Measurements from ENCODE around the gene FDXR. TPM values are rescaled to one million over a fixed set of nuclear protein-coding genes. Genes with fewer than 3 reads are reported as not detected.

The FDXR gene
- total RNA-seq, 4 donors from 2014 or later: 3.6 to 7.8 (median 4.6) TPM

- 47 to 68% methylated on average over 7 to 8 of the region's 9 CpGs for WGBS, 2 donors (ENCODE audit: low coverage in 1 of 2)
- H3K4me1 ChIP-seq: peaks cover 0 to 14% (median 0%) of the 10 kb centered on the region in 3 donors
- no peak for ATAC-seq
- peaks cover 82% of the 10 kb centered on the region for H3K27me3 ChIP-seq
- peaks cover 0 to 5% (median 0%) of the 10 kb centered on the region in 3 donors for H3K9me3 ChIP-seq
- no peak overlapping the region for H3K27ac ChIP-seq
- H3K36me3 ChIP-seq: no peaks in the 10 kb centered on the region
- H3K4me3 ChIP-seq: no peak overlapping the region
- TF ChIP-seq POLR2AphosphoS5 (IDR thresholded peaks at IDR 0.05): no peak
- TF ChIP-seq CTCF (IDR thresholded peaks at IDR 0.05): no peak
- no peak for TF ChIP-seq EP300 (IDR thresholded peaks at IDR 0.05)
- no peak for TF ChIP-seq POLR2A (IDR thresholded peaks at IDR 0.05)
Measured at GRCh38 chr17:74848656-74849399, 24.0 kb downstream of the FDXR start.

- peaks cover 69% of the 10 kb centered on the region for H3K27me3 ChIP-seq
- H3K9me3 ChIP-seq: no peaks in the 10 kb centered on the region
- no peak overlapping the region for H3K4me3 ChIP-seq
- H3K27ac ChIP-seq: no peak overlapping the region
- H3K36me3 ChIP-seq: no peaks in the 10 kb centered on the region
- ATAC-seq: no peak
- 89 to 95% methylated on average over 4 to 5 of the region's 16 CpGs for WGBS, 2 donors (ENCODE audit: low coverage in 1 of 2)
- peaks cover 0 to 19% (median 4%) of the 10 kb centered on the region in 3 donors for H3K4me1 ChIP-seq
- TF ChIP-seq POLR2A (IDR thresholded peaks at IDR 0.05) (no peak), CTCF (IDR thresholded peaks at IDR 0.05) (no peak), POLR2AphosphoS5 (IDR thresholded peaks at IDR 0.05) (no peak), EP300 (IDR thresholded peaks at IDR 0.05) (no peak)
Measured at GRCh38 chr17:74846621-74847020, 26.2 kb downstream of the FDXR start.

- no peak for ATAC-seq
- peaks cover 0 to 38% (median 19%) of the 10 kb centered on the region in 3 donors for H3K4me1 ChIP-seq
- peaks cover 0 to 7% of the 10 kb centered on the region in 2 donors for H3K36me3 ChIP-seq
- H3K27ac ChIP-seq: no peak overlapping the region
- peaks cover 45% of the 10 kb centered on the region for H3K27me3 ChIP-seq
- TF ChIP-seq EP300 (IDR thresholded peaks at IDR 0.05) (no peak), CTCF (IDR thresholded peaks at IDR 0.05) (no peak), POLR2A (IDR thresholded peaks at IDR 0.05) (no peak), POLR2AphosphoS5 (IDR thresholded peaks at IDR 0.05) (no peak)
- H3K9me3 ChIP-seq: no peaks in the 10 kb centered on the region
- no CpG with 5 or more reads among the region's 26 CpGs for WGBS, 2 donors (ENCODE audit: low coverage in 1 of 2)
- H3K4me3 ChIP-seq: peak overlapping the region in 1 of 2 donors; percentile 53
Measured at GRCh38 chr17:74843352-74843627, 29.5 kb downstream of the FDXR start.

GRCh38 chr17:74842599-74843351 lies 30.0 kb downstream of the FDXR start:
- Histone ChIP-seq H3K4me3 (peak overlapping the region in 1 of 2 donors; percentile 53), H3K9me3 (no peaks in the 10 kb centered on the region), H3K27ac (peak overlapping the region in 2 of 4 donors; percentile 57 to 69), H3K36me3 (peaks cover 0 to 12% of the 10 kb centered on the region in 2 donors), H3K27me3 (peaks cover 43% of the 10 kb centered on the region), H3K4me1 (peaks cover 0 to 38% (median 19%) of the 10 kb centered on the region in 3 donors)
- no CpG with 5 or more reads among the region's 88 CpGs for WGBS, 2 donors (ENCODE audit: low coverage in 1 of 2)
- ATAC-seq: peak; percentile 83
- TF ChIP-seq POLR2AphosphoS5 (IDR thresholded peaks at IDR 0.05) (no peak), CTCF (IDR thresholded peaks at IDR 0.05) (peak in 3 of 4 experiments; percentile 56 to 78 (median 69))
